Peyer's patch (tissue), 4 donors: ENCODE measurements around the gene NSMCE3.

Experiments used
- CTCF ChIP-seq, 6 experiments: fragments of 450-650 bp in 4 of 6; fragments of 200-600 bp in 2 of 6; sonication (generic) in 1 of 6; IDR thresholded peaks; one replicate each; pipeline ENCODE4 v1.5.1; 2017 to 2019; ENCODE audit warnings: antibody characterized with exemption in 6 of 6, mild to moderate bottlenecking in 3 of 6, moderate library complexity in 1 of 6
- POLR2A ChIP-seq, 2 donors: fragments of 450-650 bp; IDR thresholded peaks; one replicate each; pipeline ENCODE4 v1.5.1; 2017; ENCODE audit warnings: antibody characterized with exemption in 2 of 2, mild to moderate bottlenecking in 2 of 2, moderate library complexity in 2 of 2

- TF ChIP-seq CTCF (IDR thresholded peaks at IDR 0.05), result no peak
- no peak for TF ChIP-seq POLR2A (IDR thresholded peaks at IDR 0.05)
Observed at GRCh38 chr15:29316422-29316821, 46.8 kb upstream of the NSMCE3 start.
